Body of pancreas (tissue), 4 donors: ENCODE data around the gene CIPC. TPM values are rescaled to one million over a fixed set of nuclear protein-coding genes. Genes with fewer than 3 reads are reported as not detected.

Source experiments
- ATAC-seq: fragments of 150-250 bp; one replicate; pipeline ENCODE4 v1.9.1; 2016
- DNase-seq, 4 donors: peaks; one replicate each; pipeline ENCODE4 v3.0.0-alpha.2; 2019
- H3K27ac ChIP-seq, 4 donors: fragments of 200-600 bp; sonication (generic); 1 replicate in 3 of 4; 2 replicates in 1 of 4; pipeline versions ENCODE4 v1.5.1 to v1.6.1; 2016 to 2019; ENCODE audit warnings: mild to moderate bottlenecking in 1 of 4, mixed read lengths in 1 of 4, moderate library complexity in 1 of 4
- H3K27me3 ChIP-seq, 2 donors: fragments of 200-600 bp; sonication (generic); one replicate each; pipeline ENCODE4 v1.6.0; 2016; ENCODE audit warnings: mild to moderate bottlenecking in 1 of 2
- H3K36me3 ChIP-seq, 2 donors: fragments of 200-600 bp; sonication (generic); replicated peaks in 1 of 2; 2 replicates each; pipeline ENCODE4 v1.5.1; 2016; ENCODE audit warnings: low read depth in 2 of 2; ENCODE audit not compliant: insufficient read depth in 1 of 2
- H3K4me1 ChIP-seq: fragments of 200-600 bp; sonication (generic); one replicate; pipeline ENCODE4 v1.6.0; 2016
- H3K4me3 ChIP-seq, 2 donors: fragments of 200-600 bp; sonication (generic); 1 replicate in 1 of 2; 2 replicates in 1 of 2; pipeline ENCODE4 v1.5.1; 2016 to 2019
- H3K9me3 ChIP-seq, 3 donors: fragments of 200-600 bp; sonication (generic); 1 replicate in 2 of 3; 2 replicates in 1 of 3; pipeline ENCODE4 v1.5.1; 2016
- POLR2A ChIP-seq, 3 donors: fragments of 450-650 bp; IDR thresholded peaks; one replicate each; pipeline ENCODE4 v1.6.1; 2016; ENCODE audit warnings: antibody characterized with exemption in 3 of 3, mild to moderate bottlenecking in 2 of 3
- WGBS, 2 donors: methylation state at CpG; one replicate each; pipeline ENCODE4 v1.1.5; 2017; 5-methylcytosine and 5-hydroxymethylcytosine counted together
- intact Hi-C: fragments of 100-400 bp; cut with DNase I; formaldehyde crosslinking; loops from one replicate; pipeline ENCODE4 v1.15.1; 2023
- total RNA-seq, 2 donors: library from RNA; depleted of rRNA; stranded (reverse); fragments of >200 nt; gene quantifications; one replicate each; pipeline ENCODE4 v1.1.0, GENCODE V29; 2016
- TF ChIP-seq, protein P1 (sequence below), 7 experiments: fragments of 450-650 bp in 4 of 7; fragments of 200-600 bp in 3 of 7; sonication (generic) in 3 of 7; IDR thresholded peaks; one replicate each; pipeline ENCODE4 v1.5.1; 2016 to 2019; ENCODE audit warnings: antibody characterized with exemption in 7 of 7

CIPC gene
- total RNA-seq, 2 donors from 2014 or later: 13.7 to 17.1 TPM

DNA sequence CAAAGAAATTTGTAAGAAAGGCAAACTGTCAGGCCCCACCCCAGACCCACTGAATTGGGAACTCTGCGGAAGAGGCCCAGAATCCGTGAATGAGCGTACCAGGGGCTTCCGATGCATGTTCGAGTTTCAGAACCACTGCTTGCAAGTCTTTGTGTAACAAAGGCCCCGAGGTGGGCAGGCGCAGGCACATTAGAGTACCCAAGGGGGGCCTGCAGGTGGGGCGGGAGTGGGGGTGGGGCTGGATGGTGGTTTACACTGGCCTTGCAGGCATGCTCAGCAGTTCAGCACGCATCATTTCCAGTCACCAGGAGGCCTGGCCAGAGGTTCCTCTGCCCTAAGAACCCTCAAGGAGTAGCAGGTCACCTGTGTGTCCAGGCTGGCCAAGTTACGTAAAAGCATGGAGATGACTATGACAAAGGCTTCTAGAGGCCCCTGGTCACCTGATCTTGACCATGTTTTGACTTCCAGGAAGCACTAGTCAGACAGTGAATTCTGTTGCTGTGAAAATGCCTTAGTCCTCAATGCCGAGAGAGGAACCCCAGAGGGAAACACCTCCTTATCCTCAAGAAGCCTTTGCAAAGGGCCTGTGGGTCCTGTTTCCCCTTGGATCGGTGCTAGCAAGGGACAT, 36.3 kb upstream of the CIPC start:
- no peak for DNase-seq
- no peaks in the 10 kb centered on the region for H3K9me3 ChIP-seq
- H3K27ac ChIP-seq: no peak overlapping the region
- WGBS, 2 donors: 87 to 90% methylated on average over 10 to 12 of the region's 12 CpGs
- ATAC-seq: no peak
- TF ChIP-seq, protein P1, sequence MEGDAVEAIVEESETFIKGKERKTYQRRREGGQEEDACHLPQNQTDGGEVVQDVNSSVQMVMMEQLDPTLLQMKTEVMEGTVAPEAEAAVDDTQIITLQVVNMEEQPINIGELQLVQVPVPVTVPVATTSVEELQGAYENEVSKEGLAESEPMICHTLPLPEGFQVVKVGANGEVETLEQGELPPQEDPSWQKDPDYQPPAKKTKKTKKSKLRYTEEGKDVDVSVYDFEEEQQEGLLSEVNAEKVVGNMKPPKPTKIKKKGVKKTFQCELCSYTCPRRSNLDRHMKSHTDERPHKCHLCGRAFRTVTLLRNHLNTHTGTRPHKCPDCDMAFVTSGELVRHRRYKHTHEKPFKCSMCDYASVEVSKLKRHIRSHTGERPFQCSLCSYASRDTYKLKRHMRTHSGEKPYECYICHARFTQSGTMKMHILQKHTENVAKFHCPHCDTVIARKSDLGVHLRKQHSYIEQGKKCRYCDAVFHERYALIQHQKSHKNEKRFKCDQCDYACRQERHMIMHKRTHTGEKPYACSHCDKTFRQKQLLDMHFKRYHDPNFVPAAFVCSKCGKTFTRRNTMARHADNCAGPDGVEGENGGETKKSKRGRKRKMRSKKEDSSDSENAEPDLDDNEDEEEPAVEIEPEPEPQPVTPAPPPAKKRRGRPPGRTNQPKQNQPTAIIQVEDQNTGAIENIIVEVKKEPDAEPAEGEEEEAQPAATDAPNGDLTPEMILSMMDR (IDR thresholded peaks at IDR 0.05): no peak
- no peak for TF ChIP-seq POLR2A (IDR thresholded peaks at IDR 0.05)
- intact Hi-C loops: loop anchor here (10.0 kb wide), 1 partner anchor 147 kb away; no protein-coding TSS in a partner anchor
- peaks cover 6% of the 10 kb centered on the region for H3K4me1 ChIP-seq
- no peaks in the 10 kb centered on the region for H3K27me3 ChIP-seq
- H3K36me3 ChIP-seq: no peaks in the 10 kb centered on the region
- H3K4me3 ChIP-seq: no peak overlapping the region

DNA sequence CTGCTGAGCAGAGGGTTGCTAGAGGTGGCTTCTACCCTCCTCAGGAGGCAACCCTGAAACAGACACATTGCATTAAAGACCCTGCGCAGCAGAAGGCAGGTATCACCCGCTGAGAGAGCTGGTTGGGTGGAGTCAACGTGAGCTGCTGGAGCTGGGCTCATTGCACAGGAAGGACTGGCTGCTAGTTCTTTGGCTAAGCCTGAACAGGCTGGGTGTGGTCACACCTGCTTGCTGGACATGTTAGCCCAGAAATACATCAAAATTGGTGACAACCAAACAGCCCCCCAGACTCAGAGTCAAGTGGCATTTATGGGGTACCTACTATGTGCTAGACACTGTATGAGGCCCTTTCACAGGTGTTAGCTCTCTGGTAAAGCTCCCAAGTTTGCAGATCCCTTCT, 35.8 kb upstream of the CIPC start:
- ATAC-seq (no peak), DNase-seq (no peak)
- Histone ChIP-seq H3K4me1 (peaks cover 9% of the 10 kb centered on the region), H3K36me3 (no peaks in the 10 kb centered on the region), H3K9me3 (no peaks in the 10 kb centered on the region), H3K4me3 (no peak overlapping the region), H3K27me3 (no peaks in the 10 kb centered on the region), H3K27ac (no peak overlapping the region)
- intact Hi-C loops: loop anchor here (10.0 kb wide), 1 partner anchor 147 kb away; no protein-coding TSS in a partner anchor
- no peak for TF ChIP-seq POLR2A (IDR thresholded peaks at IDR 0.05)
- TF ChIP-seq, protein P1 (IDR thresholded peaks at IDR 0.05): no peak
- WGBS, 2 donors: 79 to 93% methylated on average over 3 of the region's 3 CpGs

- no peaks in the 10 kb centered on the region for H3K9me3 ChIP-seq
- H3K27me3 ChIP-seq: no peaks in the 10 kb centered on the region
- ATAC-seq: no peak
- no peaks in the 10 kb centered on the region for H3K36me3 ChIP-seq
- TF ChIP-seq, protein P1 (IDR thresholded peaks at IDR 0.05): no peak
- no peak for TF ChIP-seq POLR2A (IDR thresholded peaks at IDR 0.05)
- H3K27ac ChIP-seq: no peak overlapping the region
- intact Hi-C loops: loop anchor here (10.0 kb wide), 1 partner anchor 149 kb away; no protein-coding TSS in a partner anchor
- DNase-seq: no peak
- H3K4me3 ChIP-seq: no peak overlapping the region
- WGBS, 2 donors: 65 to 83% methylated on average over 10 of the region's 10 CpGs
- H3K4me1 ChIP-seq: peaks cover 17% of the 10 kb centered on the region
These were observed 34.4 kb upstream of the CIPC start for GRCh38 chr14:77063571-77064171.

DNA sequence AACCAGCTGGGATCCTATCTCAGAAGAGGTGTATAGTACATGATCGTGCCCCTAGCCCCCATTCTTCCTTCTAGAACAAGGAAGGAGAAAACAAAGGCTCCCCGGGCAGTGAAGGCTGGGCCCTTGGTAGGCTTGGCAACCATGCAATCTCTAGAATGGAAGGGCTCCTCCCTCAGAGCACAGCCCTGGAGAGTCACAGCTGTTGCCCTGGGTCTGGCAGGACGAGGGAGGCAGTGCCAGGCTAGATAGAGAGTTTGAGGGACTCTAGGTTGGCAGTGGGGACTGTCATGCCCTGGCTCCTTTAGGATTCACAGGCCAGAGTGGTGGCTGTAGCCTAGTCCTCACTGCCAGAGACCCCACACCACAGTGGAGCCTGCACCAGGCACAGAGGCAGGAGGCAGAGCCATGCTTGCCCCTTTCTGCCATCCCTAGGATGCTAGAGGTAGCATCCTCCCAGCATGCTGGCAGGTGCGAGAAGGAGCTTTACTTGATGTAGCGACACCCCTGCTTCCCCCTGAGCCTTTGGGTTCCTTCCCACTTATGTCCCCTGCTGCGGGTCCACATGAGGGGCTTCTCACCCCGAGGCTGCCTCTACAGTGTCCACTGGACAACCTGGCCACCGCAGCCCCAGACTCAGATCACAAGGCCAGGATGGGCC, 33.4 kb upstream of the CIPC start:
- WGBS, 2 donors: 66 to 82% methylated on average over 2 to 8 of the region's 8 CpGs
- Histone ChIP-seq H3K4me1 (peaks cover 20% of the 10 kb centered on the region), H3K27ac (no peak overlapping the region), H3K36me3 (no peaks in the 10 kb centered on the region), H3K4me3 (no peak overlapping the region), H3K27me3 (no peaks in the 10 kb centered on the region), H3K9me3 (no peaks in the 10 kb centered on the region)
- intact Hi-C loops: loop anchor here (10.0 kb wide), 1 partner anchor 150 kb away; no protein-coding TSS in a partner anchor
- ATAC-seq: no peak
- DNase-seq: no peak
- TF ChIP-seq, protein P1 (IDR thresholded peaks at IDR 0.05): no peak
- no peak for TF ChIP-seq POLR2A (IDR thresholded peaks at IDR 0.05)
